IMR-90 (cell line): ENCODE results near the gene SNX7. TPM values are rescaled to one million over a fixed set of nuclear protein-coding genes. Genes with fewer than 3 reads are reported as not detected.

Experiments
- ATAC-seq: fragments of 200-7000 bp; cut with Tn5 transposase; 2 replicates; pipeline ENCODE4 v1.9.1; 2020; ENCODE audit warnings: low read depth, mild to moderate bottlenecking, moderate library complexity
- BruUV-seq: library from RNA; stranded (reverse); fragments of 400-500 nt; replicated peaks from 2 replicates; lab custom pipeline; 2021; lab: Mats Ljungman, UMichigan
- CTCF ChIA-PET: fragments of 300-600 bp; formaldehyde crosslinking; extraction: SDS; loops from one replicate; lab custom pipeline; 2021; ENCODE audit warnings: antibody characterized with exemption; lab: Yijun Ruan, JAX
- POLR2A ChIA-PET: fragments of 300-600 bp; sonication (Branson Sonifier 250); formaldehyde crosslinking; loops from one replicate; lab custom pipeline; 2022; ENCODE audit warnings: antibody characterized with exemption; ENCODE audit not compliant: unreplicated experiment; lab: Charles Lee
- DNase-seq: peaks from one replicate; pipeline ENCODE4 v3.0.0; 2013
- H2AFZ ChIP-seq: replicated peaks from 2 replicates; pipeline ENCODE3; 2013; ENCODE audit warnings: low read length, mild to moderate bottlenecking; ENCODE audit not compliant: poor library complexity
- H2AK5ac ChIP-seq: 2 replicates; pipeline ENCODE4 v1.6.1; 2013; ENCODE audit warnings: low read depth, low read length, inconsistent platforms
- H2AK9ac ChIP-seq: replicated peaks from 2 replicates; pipeline ENCODE3; 2013; ENCODE audit warnings: mild to moderate bottlenecking, low read depth, low read length, moderate library complexity; ENCODE audit not compliant: poor library complexity
- H2BK120ac ChIP-seq: 2 replicates; pipeline ENCODE4 v1.6.1; 2013; ENCODE audit warnings: low read depth, low read length, inconsistent platforms
- H2BK15ac ChIP-seq: 3 replicates; pipeline ENCODE4 v1.6.1; 2013; ENCODE audit warnings: low read depth, low read length, inconsistent platforms
- H2BK20ac ChIP-seq: 2 replicates; pipeline ENCODE4 v1.6.1; 2013; ENCODE audit warnings: low read depth, mild to moderate bottlenecking, inconsistent platforms, low read length, moderate library complexity
- H2BK5ac ChIP-seq: 2 replicates; pipeline ENCODE4 v1.6.1; 2013; ENCODE audit warnings: mild to moderate bottlenecking, low read depth, low read length, inconsistent platforms; ENCODE audit not compliant: poor library complexity, severe bottlenecking
- H3K14ac ChIP-seq: replicated peaks from 2 replicates; pipeline ENCODE4 v1.6.1; 2013; ENCODE audit warnings: low read depth, low read length, inconsistent platforms
- H3K18ac ChIP-seq: 2 replicates; pipeline ENCODE4 v1.6.1; 2013; ENCODE audit warnings: low read depth, low read length, control low read depth
- H3K23ac ChIP-seq: 2 replicates; pipeline ENCODE4 v1.6.1; 2013; ENCODE audit warnings: low read depth, low read length, inconsistent platforms
- H3K27ac ChIP-seq: 2 replicates; pipeline ENCODE4 v1.5.1; 2013; ENCODE audit warnings: mild to moderate bottlenecking, control low read depth, low read length; ENCODE audit not compliant: insufficient read depth
- H3K27me3 ChIP-seq: 2 replicates; pipeline ENCODE4 v1.6.1; 2013; ENCODE audit warnings: low read length; ENCODE audit not compliant: control insufficient read depth, insufficient read depth
- H3K36me3 ChIP-seq: 2 replicates; pipeline ENCODE4 v1.6.1; 2013; ENCODE audit warnings: low read length, mixed read lengths; ENCODE audit not compliant: control insufficient read depth, insufficient read depth
- H3K4ac ChIP-seq: 2 replicates; pipeline ENCODE4 v1.6.1; 2013; ENCODE audit warnings: low read depth, low read length, inconsistent platforms
- H3K4me1 ChIP-seq: 2 replicates; pipeline ENCODE4 v1.6.1; 2013; ENCODE audit warnings: low read length, mixed read lengths; ENCODE audit not compliant: control insufficient read depth, insufficient read depth
- H3K4me2 ChIP-seq: 2 replicates; pipeline ENCODE4 v1.6.1; 2013; ENCODE audit warnings: low read depth, mild to moderate bottlenecking, control low read depth, low read length, moderate library complexity
- H3K4me3 ChIP-seq: 2 replicates; pipeline ENCODE4 v1.5.1; 2013; ENCODE audit warnings: low read depth, mild to moderate bottlenecking, control low read depth, low read length, moderate library complexity; ENCODE audit not compliant: insufficient read depth
- H3K56ac ChIP-seq: 2 replicates; pipeline ENCODE4 v1.6.1; 2013; ENCODE audit warnings: low read length, inconsistent platforms; ENCODE audit not compliant: insufficient read depth; ENCODE audit errors: extremely low read depth
- H3K79me1 ChIP-seq, 2 experiments: 2 replicates each; pipeline ENCODE4 v1.6.1; 2013; ENCODE audit warnings: low read length in 2 of 2, inconsistent platforms in 1 of 2, low read depth in 1 of 2
- H3K9ac ChIP-seq: 2 replicates; pipeline ENCODE4 v1.6.1; 2013; ENCODE audit warnings: low read depth, low read length, control low read depth
- H3K9me1 ChIP-seq: 2 replicates; pipeline ENCODE4 v1.6.1; 2013; ENCODE audit warnings: low read length, inconsistent platforms; ENCODE audit not compliant: insufficient read depth
- H3K9me3 ChIP-seq: 2 replicates; pipeline ENCODE4 v1.6.1; 2013; ENCODE audit warnings: low read length; ENCODE audit not compliant: control insufficient read depth, insufficient read depth
- H4K20me1 ChIP-seq: 2 replicates; pipeline ENCODE4 v1.6.1; 2013; ENCODE audit warnings: low read length, inconsistent platforms; ENCODE audit not compliant: insufficient read depth
- H4K5ac ChIP-seq: 2 replicates; pipeline ENCODE4 v1.6.1; 2013; ENCODE audit warnings: mild to moderate bottlenecking, low read depth, low read length, control low read depth
- H4K8ac ChIP-seq, 2 experiments: 2 replicates each; pipeline ENCODE4 v1.6.1; 2013; ENCODE audit warnings: low read depth in 2 of 2, low read length in 2 of 2, control low read depth in 1 of 2, inconsistent platforms in 1 of 2
- H4K91ac ChIP-seq: 2 replicates; pipeline ENCODE4 v1.6.1; 2013; ENCODE audit warnings: low read depth, low read length, inconsistent platforms; ENCODE audit not compliant: insufficient read depth
- BHLHE40 ChIP-seq: fragments of 150-350 bp; IDR thresholded peaks from 2 replicates; pipeline ENCODE4 v1.6.1; 2016; ENCODE audit warnings: mild to moderate bottlenecking, low read depth, low read length
- CEBPB ChIP-seq: IDR thresholded peaks from 2 replicates; pipeline ENCODE4 v1.6.1; 2012; ENCODE audit warnings: low read depth, low read length, improper control_type of control experiment
- CHD1 ChIP-seq: IDR thresholded peaks from 2 replicates; pipeline ENCODE4 v1.6.1; 2012; ENCODE audit warnings: low read depth, low read length, improper control_type of control experiment
- ELK1 ChIP-seq: fragments of 150-350 bp; IDR thresholded peaks from 2 replicates; pipeline ENCODE4 v1.6.1; 2016; ENCODE audit warnings: low read depth, mild to moderate bottlenecking, low read length, moderate library complexity, borderline replicate concordance
- MAZ ChIP-seq: IDR thresholded peaks from 2 replicates; pipeline ENCODE4 v1.6.1; 2012; ENCODE audit warnings: low read depth, mild to moderate bottlenecking, low read length, improper control_type of control experiment, moderate library complexity, borderline replicate concordance
- MXI1 ChIP-seq: IDR thresholded peaks from 2 replicates; pipeline ENCODE4 v1.6.1; 2012; ENCODE audit warnings: low read depth, mild to moderate bottlenecking, low read length, moderate library complexity, borderline replicate concordance
- NFE2L2 ChIP-seq: fragments of 150-350 bp; IDR thresholded peaks from 2 replicates; pipeline ENCODE4 v1.6.1; 2016; ENCODE audit warnings: low read depth, mild to moderate bottlenecking, low read length
- RCOR1 ChIP-seq: IDR thresholded peaks from 2 replicates; pipeline ENCODE4 v1.6.1; 2012; ENCODE audit warnings: mild to moderate bottlenecking, low read length, improper control_type of control experiment; ENCODE audit not compliant: insufficient replicate concordance
- SMC3 ChIP-seq: fragments of 150-350 bp; IDR thresholded peaks from 2 replicates; pipeline ENCODE4 v1.6.1; 2016; ENCODE audit warnings: low read depth, mild to moderate bottlenecking, antibody characterized with exemption, low read length, moderate library complexity
- WGBS, 2 experiments: methylation state at CpG; one replicate each; pipeline versions ENCODE4 v1.1.5 to v1.1.7; 2013; ENCODE audit warnings: missing lambda C conversion rate in 2 of 2; ENCODE audit not compliant: insufficient read length in 1 of 2; ENCODE audit errors: extremely low coverage in 2 of 2; 5-methylcytosine and 5-hydroxymethylcytosine counted together
- dilution Hi-C: fragments of 300-500 bp; cut with HindIII; formaldehyde crosslinking; loops from one replicate; pipeline ENCODE4 v1.14.3; 2018; ENCODE audit warnings: low sequenced_read_pairs; ENCODE audit not compliant: unreplicated experiment
- in situ Hi-C: fragments of 300-500 bp; cut with MboI; formaldehyde crosslinking; loops from 3 replicates; pipeline ENCODE4 v1.14.3; 2019; ENCODE audit warnings: low sequenced_read_pairs, inconsistent platforms, mixed read lengths
- intact Hi-C: fragments of 100-400 bp; cut with micrococcal nuclease; formaldehyde crosslinking; loops from 2 replicates; pipeline ENCODE4 v1.10.0; 2022
- polyA plus RNA-seq, 3 experiments: library from polyadenylated mRNA; depleted of rRNA; stranded (reverse); fragments of >200 nt; gene quantifications; 2 replicates each; pipeline ENCODE4 v1.2.3, GENCODE V29; 2012; ENCODE audit warnings: low replicate concordance in 1 of 3
- total RNA-seq: library from RNA; depleted of rRNA; stranded (reverse); fragments of >200 nt; gene quantifications from 2 replicates; pipeline ENCODE4 v1.2.3, GENCODE V29; 2012

Gene SNX7
- total and polyA plus RNA-seq, 2 of the 4 experiments (the other 2 are of a cell fraction) = 22.5 to 24.4 TPM

- ChIA-PET POLR2A (no interaction called here), CTCF (no interaction called here)
- no peak overlapping the region for H3K9ac ChIP-seq
- in situ Hi-C loops (no loop called here), intact Hi-C loops (no loop called here), dilution Hi-C loops (no loop called here)
- H3K9me1 ChIP-seq = no peaks in the 10 kb centered on the region
- H3K27me3 ChIP-seq = no peaks in the 10 kb centered on the region
- DNase-seq (no peak), ATAC-seq (no peak)
- no peak for TF ChIP-seq RCOR1
- TF ChIP-seq CHD1 = no peak
- no peak for TF ChIP-seq MAZ
- TF ChIP-seq CEBPB = no peak
- TF ChIP-seq MXI1 = no peak
- TF ChIP-seq ELK1 = no peak
- no peak for TF ChIP-seq BHLHE40
- TF ChIP-seq SMC3 = no peak
- no peak for TF ChIP-seq NFE2L2
- no peak overlapping the region for H2BK15ac ChIP-seq
- peaks cover 15 to 21% of the 10 kb centered on the region in 2 experiments for H3K79me1 ChIP-seq
- no peak overlapping the region for H4K91ac ChIP-seq
- BruUV-seq = no TSS peak
- H3K14ac ChIP-seq = no peak overlapping the region
- H2BK5ac ChIP-seq = no peak overlapping the region
- no peaks in the 10 kb centered on the region for H4K20me1 ChIP-seq
- H3K4ac ChIP-seq = no peak overlapping the region
- H2AK9ac ChIP-seq = no peak overlapping the region
- no peak overlapping the region for H3K56ac ChIP-seq
- H3K27ac ChIP-seq = no peak overlapping the region
- no peaks in the 10 kb centered on the region for H3K4me1 ChIP-seq
- no peak overlapping the region for H4K5ac ChIP-seq
- 100% methylated on average over 1 of the region's 3 CpGs; no CpG with 5 or more reads in 1 of the 2 experiments for WGBS, 2 experiments
- no peak overlapping the region for H2BK20ac ChIP-seq
- H3K36me3 ChIP-seq = 0 out of 2 replicates have a peak, but pooled peaks cover 2% of the 10 kb centered on the region
- H3K18ac ChIP-seq = no peak overlapping the region
- no peak overlapping the region for H3K23ac ChIP-seq
- no peak overlapping the region for H3K4me2 ChIP-seq
- no peak overlapping the region for H3K4me3 ChIP-seq
- no peak overlapping the region for H2AFZ ChIP-seq
- H4K8ac ChIP-seq = no peak overlapping the region
- H2BK120ac ChIP-seq = no peak overlapping the region
- H3K9me3 ChIP-seq = no peaks in the 10 kb centered on the region
- H2AK5ac ChIP-seq = no peak overlapping the region
Measured at GRCh38 chr1:98681812-98682211, 20.3 kb downstream of the SNX7 start.
